BLaER1 (cell line): ENCODE results near the gene LRRTM4.
"Not testable (repeated sequence)": the region's sequence is repeated elsewhere in the genome, so short reads cannot be mapped to it uniquely, and the experiment has no call there.

Experiments
- H3K27ac ChIP-seq: shearing (Covaris generic); formaldehyde crosslinking; 2 replicates; pipeline ENCODE4 v1.8.1; 2022
- H3K27me3 ChIP-seq: shearing (Covaris generic); formaldehyde crosslinking; 2 replicates; pipeline ENCODE4 v1.8.1; 2022
- H3K36me3 ChIP-seq: shearing (Covaris generic); formaldehyde crosslinking; 2 replicates; pipeline ENCODE4 v1.8.1; 2022
- H3K4me1 ChIP-seq: shearing (Covaris generic); formaldehyde crosslinking; 2 replicates; pipeline ENCODE4 v1.8.1; 2022
- H3K4me2 ChIP-seq: shearing (Covaris generic); formaldehyde crosslinking; 2 replicates; pipeline ENCODE4 v1.8.1; 2022
- H3K4me3 ChIP-seq: shearing (Covaris generic); formaldehyde crosslinking; 2 replicates; pipeline ENCODE4 v1.8.1; 2022
- H3K9ac ChIP-seq: shearing (Covaris generic); formaldehyde crosslinking; 2 replicates; pipeline ENCODE4 v1.8.1; 2022
- H3K9me3 ChIP-seq: shearing (Covaris generic); formaldehyde crosslinking; 2 replicates; pipeline ENCODE4 v1.8.1; 2022
- H4K20me1 ChIP-seq: shearing (Covaris generic); formaldehyde crosslinking; 2 replicates; pipeline ENCODE4 v1.8.1; 2022
- Cebpa-rat ChIP-seq: shearing (Covaris generic); IDR thresholded peaks from 2 replicates; pipeline ENCODE4 v1.8.1; 2022

The LRRTM4 gene

GRCh38 chr2:77147153-77147552 lies 375.0 kb downstream of the LRRTM4 start:
- TF ChIP-seq Cebpa-rat = no peak
- Histone ChIP-seq H3K9me3 (no peaks in the 10 kb centered on the region), H3K27ac (no peak overlapping the region), H3K36me3 (no peaks in the 10 kb centered on the region), H3K4me2 (no peak overlapping the region), H4K20me1 (no peaks in the 10 kb centered on the region), H3K4me1 (no peaks in the 10 kb centered on the region), H3K27me3 (no peaks in the 10 kb centered on the region), H3K9ac (no peak overlapping the region), H3K4me3 (no peak overlapping the region)

GRCh38 chr2:77144772-77145171 lies 377.4 kb downstream of the LRRTM4 start:
- no peak overlapping the region for H3K27ac ChIP-seq
- H3K9me3 ChIP-seq = no peaks in the 10 kb centered on the region
- H3K9ac ChIP-seq = no peak overlapping the region
- no peak overlapping the region for H3K4me3 ChIP-seq
- no peaks in the 10 kb centered on the region for H3K36me3 ChIP-seq
- H3K4me2 ChIP-seq = no peak overlapping the region
- no peak for TF ChIP-seq Cebpa-rat
- no peaks in the 10 kb centered on the region for H4K20me1 ChIP-seq
- no peaks in the 10 kb centered on the region for H3K27me3 ChIP-seq
- no peaks in the 10 kb centered on the region for H3K4me1 ChIP-seq

GRCh38 chr2:77142141-77142540 lies 380.0 kb downstream of the LRRTM4 start:
- no peaks in the 10 kb centered on the region for H3K36me3 ChIP-seq
- no peaks in the 10 kb centered on the region for H3K27me3 ChIP-seq
- TF ChIP-seq Cebpa-rat = no peak
- no peak overlapping the region for H3K27ac ChIP-seq
- no peak overlapping the region for H3K9ac ChIP-seq
- H4K20me1 ChIP-seq = no peaks in the 10 kb centered on the region
- H3K4me1 ChIP-seq = no peaks in the 10 kb centered on the region
- 0 out of 2 replicates have a peak, but pooled peaks cover 1% of the 10 kb centered on the region for H3K9me3 ChIP-seq
- H3K4me2 ChIP-seq = no peak overlapping the region
- H3K4me3 ChIP-seq = no peak overlapping the region

GRCh38 chr2:77128479-77128878 lies 393.7 kb downstream of the LRRTM4 start:
- H3K27ac ChIP-seq = not testable (repeated sequence)

GRCh38 chr2:77127345-77127744 lies 394.8 kb downstream of the LRRTM4 start:
- no peaks in the 10 kb centered on the region for H3K27me3 ChIP-seq
- H3K27ac ChIP-seq = no peak overlapping the region
- H3K9me3 ChIP-seq = no peaks in the 10 kb centered on the region
- H3K9ac ChIP-seq = no peak overlapping the region
- H3K4me3 ChIP-seq = no peak overlapping the region
- H3K36me3 ChIP-seq = no peaks in the 10 kb centered on the region
- H3K4me2 ChIP-seq = no peak overlapping the region
- no peaks in the 10 kb centered on the region for H3K4me1 ChIP-seq
- TF ChIP-seq Cebpa-rat = no peak
- no peaks in the 10 kb centered on the region for H4K20me1 ChIP-seq

More at GRCh38 chr2:77128479-77128878, 393.7 kb downstream of the LRRTM4 start:
- not testable (repeated sequence) for H3K9ac ChIP-seq, H3K4me3 ChIP-seq, H4K20me1 ChIP-seq, H3K36me3 ChIP-seq, H3K9me3 ChIP-seq, H3K4me2 ChIP-seq, H3K4me1 ChIP-seq, H3K27me3 ChIP-seq

- Histone ChIP-seq H3K9ac (no peak overlapping the region), H3K9me3 (no peaks in the 10 kb centered on the region), H3K4me2 (no peak overlapping the region), H3K4me1 (no peaks in the 10 kb centered on the region), H3K36me3 (no peaks in the 10 kb centered on the region), H3K27me3 (no peaks in the 10 kb centered on the region), H4K20me1 (no peaks in the 10 kb centered on the region), H3K4me3 (no peak overlapping the region), H3K27ac (no peak overlapping the region)
- no peak for TF ChIP-seq Cebpa-rat
Observed at GRCh38 chr2:77121518-77121917, 400.7 kb downstream of the LRRTM4 start.

- Histone ChIP-seq H3K4me1 (no peaks in the 10 kb centered on the region), H3K27ac (no peak overlapping the region), H3K9me3 (no peaks in the 10 kb centered on the region), H3K27me3 (no peaks in the 10 kb centered on the region), H3K4me2 (no peak overlapping the region), H4K20me1 (no peaks in the 10 kb centered on the region), H3K36me3 (no peaks in the 10 kb centered on the region), H3K4me3 (no peak overlapping the region), H3K9ac (no peak overlapping the region)
- TF ChIP-seq Cebpa-rat = no peak
Observed at GRCh38 chr2:77119333-77119732, 402.8 kb downstream of the LRRTM4 start.

- Histone ChIP-seq H3K4me1 (no peaks in the 10 kb centered on the region), H3K9ac (no peak overlapping the region), H3K4me3 (no peak overlapping the region), H4K20me1 (no peaks in the 10 kb centered on the region), H3K27ac (no peak overlapping the region), H3K36me3 (no peaks in the 10 kb centered on the region), H3K4me2 (no peak overlapping the region), H3K9me3 (no peaks in the 10 kb centered on the region), H3K27me3 (no peaks in the 10 kb centered on the region)
- TF ChIP-seq Cebpa-rat = no peak
Observed at GRCh38 chr2:77108915-77109314, 413.3 kb downstream of the LRRTM4 start.

- Histone ChIP-seq H3K9ac (no peak overlapping the region), H4K20me1 (no peaks in the 10 kb centered on the region), H3K27ac (no peak overlapping the region), H3K27me3 (no peaks in the 10 kb centered on the region), H3K4me1 (no peaks in the 10 kb centered on the region), H3K4me2 (no peak overlapping the region), H3K4me3 (no peak overlapping the region), H3K9me3 (no peaks in the 10 kb centered on the region), H3K36me3 (no peaks in the 10 kb centered on the region)
- no peak for TF ChIP-seq Cebpa-rat
Observed at GRCh38 chr2:77105008-77105407, 417.2 kb downstream of the LRRTM4 start.

- Histone ChIP-seq H4K20me1 (no peaks in the 10 kb centered on the region), H3K4me1 (no peaks in the 10 kb centered on the region), H3K9me3 (no peaks in the 10 kb centered on the region), H3K27ac (no peak overlapping the region), H3K4me3 (no peak overlapping the region), H3K9ac (no peak overlapping the region), H3K36me3 (no peaks in the 10 kb centered on the region), H3K27me3 (no peaks in the 10 kb centered on the region), H3K4me2 (no peak overlapping the region)
- no peak for TF ChIP-seq Cebpa-rat
Observed at GRCh38 chr2:77104554-77104953, 417.6 kb downstream of the LRRTM4 start.

- Histone ChIP-seq H4K20me1 (no peaks in the 10 kb centered on the region), H3K36me3 (no peaks in the 10 kb centered on the region)
Observed at GRCh38 chr2:77102927-77103326, 419.2 kb downstream of the LRRTM4 start.

More at GRCh38 chr2:77102927-77103326, 419.2 kb downstream of the LRRTM4 start:
- H3K4me1 ChIP-seq = no peaks in the 10 kb centered on the region
- TF ChIP-seq Cebpa-rat = no peak
- no peak overlapping the region for H3K27ac ChIP-seq
- H3K27me3 ChIP-seq = no peaks in the 10 kb centered on the region
- H3K4me2 ChIP-seq = no peak overlapping the region
- no peaks in the 10 kb centered on the region for H3K9me3 ChIP-seq
- no peak overlapping the region for H3K4me3 ChIP-seq
- no peak overlapping the region for H3K9ac ChIP-seq
